ENCODE measurements around the gene PPP2R1B. TPM values are rescaled to one million over a fixed set of nuclear protein-coding genes. Genes with fewer than 3 reads are reported as not detected.

PPP2R1B gene
- total and polyA plus RNA-seq, 2 of the 8 experiments (the other 6 are each of a cell fraction or from before 2014, with no cell fraction given) = 25.8 to 87.0 TPM

GRCh38 chr11:111703576-111703975, 62.6 kb downstream of the PPP2R1B start (continued):
- no peak for TF ChIP-seq CHD7 (IDR thresholded peaks at IDR 0.05; ENCODE audit: insufficient replicate concordance, low read length)
- no peak for TF ChIP-seq BACH1 (IDR thresholded peaks at IDR 0.05; ENCODE audit: low read length)
- no peak for TF ChIP-seq JUN (IDR thresholded peaks at IDR 0.05; ENCODE audit: low read depth, low read length)
- TF ChIP-seq SIN3A (conservative IDR thresholded peaks at IDR 0.05 in 1 of 2, IDR thresholded peaks at IDR 0.05 in 1 of 2; ENCODE audit: low read depth in 1 of 2, low read length in 2 of 2) = no peak
- TF ChIP-seq CEBPB (IDR thresholded peaks at IDR 0.05; ENCODE audit: low read depth, low read length) = no peak
- TF ChIP-seq KDM4A (IDR thresholded peaks at IDR 0.05; ENCODE audit: low read depth, low read length, severe bottlenecking) = no peak
- no peak for TF ChIP-seq ZNF274 (IDR thresholded peaks at IDR 0.05; ENCODE audit: borderline replicate concordance, extremely low read depth, low read length)
- TF ChIP-seq BRCA1 (IDR thresholded peaks at IDR 0.05; ENCODE audit: low read depth, low read length) = no peak

Measured in H1 (cell line).